Peyer's patch (tissue), 4 donors: ENCODE results near the gene ERC2.

Source experiments
- CTCF ChIP-seq, 6 experiments: fragments of 450-650 bp in 4 of 6; fragments of 200-600 bp in 2 of 6; sonication (generic) in 1 of 6; IDR thresholded peaks; one replicate each; pipeline ENCODE4 v1.5.1; 2017 to 2019; ENCODE audit warnings: antibody characterized with exemption in 6 of 6, mild to moderate bottlenecking in 3 of 6, moderate library complexity in 1 of 6
- POLR2A ChIP-seq, 2 donors: fragments of 450-650 bp; IDR thresholded peaks; one replicate each; pipeline ENCODE4 v1.5.1; 2017; ENCODE audit warnings: antibody characterized with exemption in 2 of 2, mild to moderate bottlenecking in 2 of 2, moderate library complexity in 2 of 2

GRCh38 chr3:55691141-55691540 lies 777.1 kb downstream of the ERC2 start:
- TF ChIP-seq CTCF (IDR thresholded peaks at IDR 0.05) (no peak), POLR2A (IDR thresholded peaks at IDR 0.05) (no peak)
